DMS153 treated with DMSO at 0.1 percent for 48 hours (cell line): ENCODE measurements around the gene PCNP.
"Not testable (repeated sequence)": the region's sequence is repeated elsewhere in the genome, so short reads cannot be mapped to it uniquely, and the experiment has no call there.

Source experiments
- DNase-seq: peaks from one replicate; lab custom pipeline; 2025; ENCODE audit not compliant: unreplicated experiment; lab: John Stamatoyannopoulos, UW

The PCNP gene

GRCh38 chr3:101561630-101562328 lies 12.2 kb upstream of the PCNP start, which contains the start of gene TRMT10C:
Gene TRMT10C (plus strand): TSS chr3:101561868. CDS start chr3:101564782, 2,914 bp downstream.
- DNase-seq, result peak; percentile 51

GRCh38 chr3:101567528-101568317 lies 6.3 kb upstream of the PCNP start:
- no peak for DNase-seq

GRCh38 chr3:101571028-101571895 lies 2.7 kb upstream of the PCNP start:
- no peak for DNase-seq

GRCh38 chr3:101574388-101575112 lies 570 bp downstream of the PCNP start:
- DNase-seq, result peak; percentile 29

GRCh38 chr3:101577286-101577685 lies 3.3 kb downstream of the PCNP start:
- DNase-seq, result no peak

GRCh38 chr3:101588616-101589015 lies 14.6 kb downstream of the PCNP start:
- no peak for DNase-seq

GRCh38 chr3:101591071-101591470 lies 17.1 kb downstream of the PCNP start:
- DNase-seq, result no peak

GRCh38 chr3:101602731-101603130 lies 28.8 kb downstream of the PCNP start:
- no peak for DNase-seq

- no peak for DNase-seq
Observed at GRCh38 chr3:101603184-101603583, 29.2 kb downstream of the PCNP start.

GRCh38 chr3:101605398-101605797 lies 31.4 kb downstream of the PCNP start:
- DNase-seq, result not testable (repeated sequence)

- no peak for DNase-seq
Observed at GRCh38 chr3:101611023-101611422, 37.0 kb downstream of the PCNP start.

- DNase-seq, result not testable (repeated sequence)
Observed at GRCh38 chr3:101613014-101613413, 39.0 kb downstream of the PCNP start.

- no peak for DNase-seq
Observed at GRCh38 chr3:101615525-101615924, 41.5 kb downstream of the PCNP start.

- DNase-seq, result no peak
Observed at GRCh38 chr3:101617478-101617877, 43.5 kb downstream of the PCNP start.

- no peak for DNase-seq
Observed at GRCh38 chr3:101618726-101619125, 44.7 kb downstream of the PCNP start.

- no peak for DNase-seq
Observed at GRCh38 chr3:101619734-101620133, 45.8 kb downstream of the PCNP start.

GRCh38 chr3:101623656-101624055 lies 49.7 kb downstream of the PCNP start:
- DNase-seq, result no peak

GRCh38 chr3:101624857-101625256 lies 50.9 kb downstream of the PCNP start:
- no peak for DNase-seq

GRCh38 chr3:101625879-101626278 lies 51.9 kb downstream of the PCNP start:
- DNase-seq, result no peak

- DNase-seq, result no peak
Observed at GRCh38 chr3:101629219-101629618, 55.2 kb downstream of the PCNP start.
